Calu3 (cell line): ENCODE measurements around the gene SLC6A2. TPM values are rescaled to one million over a fixed set of nuclear protein-coding genes. Genes with fewer than 3 reads are reported as not detected.
"Not testable (repeated sequence)": the region's sequence is repeated elsewhere in the genome, so short reads cannot be mapped to it uniquely, and the experiment has no call there.

Experiments
- BruUV-seq: library from RNA; stranded (reverse); fragments of 400-500 nt; replicated peaks from 2 replicates; lab custom pipeline; 2021; lab: Mats Ljungman, UMichigan
- CTCF ChIA-PET: fragments of 300-600 bp; sonication (Branson Sonifier 250); formaldehyde crosslinking; loops from one replicate; lab custom pipeline; 2022; ENCODE audit warnings: antibody characterized with exemption; lab: Charles Lee
- DNase-seq: peaks from one replicate; pipeline ENCODE4 v3.0.0; 2022
- H3K27ac Mint-ChIP-seq: one replicate; pipeline ENCODE4 v1.8.0; 2022; ENCODE audit warnings: mixed read lengths; ENCODE audit not compliant: unreplicated experiment
- H3K27me3 Mint-ChIP-seq: one replicate; pipeline ENCODE4 v1.8.0; 2022; ENCODE audit warnings: mixed read lengths; ENCODE audit not compliant: unreplicated experiment
- H3K36me3 Mint-ChIP-seq: one replicate; pipeline ENCODE4 v1.8.0; 2022; ENCODE audit warnings: mild to moderate bottlenecking, moderate library complexity, mixed read lengths; ENCODE audit not compliant: insufficient read depth, unreplicated experiment
- H3K4me1 Mint-ChIP-seq: one replicate; pipeline ENCODE4 v1.8.0; 2022; ENCODE audit warnings: mild to moderate bottlenecking, low read depth, mixed read lengths; ENCODE audit not compliant: unreplicated experiment
- H3K4me3 Mint-ChIP-seq: one replicate; pipeline ENCODE4 v1.8.0; 2022; ENCODE audit warnings: mild to moderate bottlenecking, low read depth, moderate library complexity, mixed read lengths; ENCODE audit not compliant: unreplicated experiment
- H3K9me3 Mint-ChIP-seq: one replicate; pipeline ENCODE4 v1.8.0; 2022; ENCODE audit warnings: low read depth, mixed read lengths; ENCODE audit not compliant: unreplicated experiment
- intact Hi-C: fragments of 100-400 bp; cut with micrococcal nuclease; formaldehyde crosslinking; loops from one replicate; pipeline ENCODE4 v1.10.0; 2022; ENCODE audit not compliant: unreplicated experiment
- total RNA-seq: library from RNA; stranded (reverse); gene quantifications from 2 replicates; pipeline ENCODE4 v1.2.3, GENCODE V29; 2022
- TF ChIP-seq, protein P1 (sequence below): fragments of 200-600 bp; IDR thresholded peaks from one replicate; pipeline ENCODE4 v1.8.0; 2022; ENCODE audit warnings: antibody characterized with exemption; ENCODE audit not compliant: unreplicated experiment

The SLC6A2 gene
- total RNA-seq, 1 experiment from 2014 or later = not detected

DNA sequence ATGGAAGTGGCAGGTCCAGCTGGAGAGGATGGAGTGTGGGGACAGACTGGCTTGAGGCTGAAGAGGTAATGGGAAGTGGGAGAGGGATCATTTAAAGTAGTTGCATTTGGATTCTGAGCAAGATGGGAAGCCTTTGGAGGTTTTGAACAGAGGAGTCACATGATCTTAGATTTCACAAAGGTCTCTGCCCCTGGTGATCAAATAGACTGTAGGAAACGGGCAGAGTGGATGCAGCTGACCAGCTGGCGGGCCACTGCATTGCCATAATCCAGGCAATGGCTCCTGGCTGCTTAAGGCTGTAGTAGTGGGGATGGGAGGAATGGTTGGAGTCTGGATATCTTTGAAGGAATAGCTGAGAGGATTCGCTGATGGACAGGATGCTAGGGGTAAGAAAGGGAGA lies 81.5 kb downstream of the SLC6A2 start:
- no peak for DNase-seq
- H3K4me3 Mint-ChIP-seq = no peak overlapping the region
- H3K36me3 Mint-ChIP-seq = no peaks in the 10 kb centered on the region
- intact Hi-C loops = no loop called here
- TF ChIP-seq, protein P1, sequence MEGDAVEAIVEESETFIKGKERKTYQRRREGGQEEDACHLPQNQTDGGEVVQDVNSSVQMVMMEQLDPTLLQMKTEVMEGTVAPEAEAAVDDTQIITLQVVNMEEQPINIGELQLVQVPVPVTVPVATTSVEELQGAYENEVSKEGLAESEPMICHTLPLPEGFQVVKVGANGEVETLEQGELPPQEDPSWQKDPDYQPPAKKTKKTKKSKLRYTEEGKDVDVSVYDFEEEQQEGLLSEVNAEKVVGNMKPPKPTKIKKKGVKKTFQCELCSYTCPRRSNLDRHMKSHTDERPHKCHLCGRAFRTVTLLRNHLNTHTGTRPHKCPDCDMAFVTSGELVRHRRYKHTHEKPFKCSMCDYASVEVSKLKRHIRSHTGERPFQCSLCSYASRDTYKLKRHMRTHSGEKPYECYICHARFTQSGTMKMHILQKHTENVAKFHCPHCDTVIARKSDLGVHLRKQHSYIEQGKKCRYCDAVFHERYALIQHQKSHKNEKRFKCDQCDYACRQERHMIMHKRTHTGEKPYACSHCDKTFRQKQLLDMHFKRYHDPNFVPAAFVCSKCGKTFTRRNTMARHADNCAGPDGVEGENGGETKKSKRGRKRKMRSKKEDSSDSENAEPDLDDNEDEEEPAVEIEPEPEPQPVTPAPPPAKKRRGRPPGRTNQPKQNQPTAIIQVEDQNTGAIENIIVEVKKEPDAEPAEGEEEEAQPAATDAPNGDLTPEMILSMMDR = no peak
- H3K27me3 Mint-ChIP-seq = peaks cover 79% of the 10 kb centered on the region
- no TSS peak for BruUV-seq
- no peaks in the 10 kb centered on the region for H3K9me3 Mint-ChIP-seq
- H3K27ac Mint-ChIP-seq = no peak overlapping the region
- no peaks in the 10 kb centered on the region for H3K4me1 Mint-ChIP-seq
- CTCF ChIA-PET = no interaction called here

DNA sequence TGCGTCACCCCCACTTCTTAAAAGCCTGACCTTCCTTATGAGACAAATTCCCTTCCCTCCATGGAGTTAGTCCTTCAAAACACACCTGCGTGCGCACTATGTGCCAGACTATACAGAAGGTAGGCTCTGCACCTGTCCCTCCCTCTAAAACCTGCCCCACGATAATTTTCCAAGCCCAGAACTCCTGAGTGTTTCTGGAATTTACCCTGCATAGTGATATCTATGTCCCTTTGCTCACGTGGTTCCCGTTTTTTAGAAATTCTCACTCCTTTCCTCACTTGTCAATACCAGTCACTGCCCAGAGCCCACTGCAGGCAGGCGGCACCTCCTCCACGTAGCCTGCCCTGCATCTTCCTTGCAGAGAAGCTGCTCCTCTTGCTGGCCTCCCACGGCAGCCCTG lies 82.2 kb downstream of the SLC6A2 start:
- no peaks in the 10 kb centered on the region for H3K36me3 Mint-ChIP-seq
- DNase-seq = no peak
- TF ChIP-seq, protein P1 = no peak
- no peak overlapping the region for H3K4me3 Mint-ChIP-seq
- intact Hi-C loops = no loop called here
- BruUV-seq = no TSS peak
- H3K9me3 Mint-ChIP-seq = no peaks in the 10 kb centered on the region
- no peak overlapping the region for H3K27ac Mint-ChIP-seq
- peaks cover 86% of the 10 kb centered on the region for H3K27me3 Mint-ChIP-seq
- CTCF ChIA-PET = no interaction called here
- H3K4me1 Mint-ChIP-seq = no peaks in the 10 kb centered on the region

- CTCF ChIA-PET = no interaction called here
- Mint-ChIP-seq H3K27me3 (peaks cover 66% of the 10 kb centered on the region), H3K4me3 (no peak overlapping the region), H3K4me1 (no peaks in the 10 kb centered on the region), H3K9me3 (peaks cover 3% of the 10 kb centered on the region), H3K36me3 (no peaks in the 10 kb centered on the region), H3K27ac (no peak overlapping the region)
- TF ChIP-seq, protein P1 = no peak
- DNase-seq = no peak
- no TSS peak for BruUV-seq
- intact Hi-C loops = no loop called here
Observed at GRCh38 chr16:55746081-55746480, 90.3 kb downstream of the SLC6A2 start.

GRCh38 chr16:55747785-55748184 lies 92.0 kb downstream of the SLC6A2 start:
- Mint-ChIP-seq H3K36me3 (peaks cover 4% of the 10 kb centered on the region), H3K27ac (no peak overlapping the region), H3K27me3 (peaks cover 49% of the 10 kb centered on the region), H3K9me3 (peaks cover 7% of the 10 kb centered on the region), H3K4me1 (peaks cover 4% of the 10 kb centered on the region), H3K4me3 (no peak overlapping the region)
- TF ChIP-seq, protein P1 = no peak
- DNase-seq = no peak
- intact Hi-C loops = no loop called here
- CTCF ChIA-PET = no interaction called here
- no TSS peak for BruUV-seq

GRCh38 chr16:55752465-55753144 lies 96.8 kb downstream of the SLC6A2 start:
- DNase-seq, H3K27me3 Mint-ChIP-seq, intact Hi-C loops, BruUV-seq: not testable (repeated sequence)
- peak overlapping the region; percentile 13 for H3K4me3 Mint-ChIP-seq
- H3K4me1 Mint-ChIP-seq = peaks cover 11% of the 10 kb centered on the region
- CTCF ChIA-PET = interaction anchor here (0.5 kb wide), 1 partner anchor 529 kb away, joined by 6 read pairs; no protein-coding TSS in a partner anchor
- peaks cover 13% of the 10 kb centered on the region for H3K36me3 Mint-ChIP-seq
- peak overlapping the region; percentile 95 for H3K27ac Mint-ChIP-seq
- H3K9me3 Mint-ChIP-seq = peaks cover 15% of the 10 kb centered on the region

DNA sequence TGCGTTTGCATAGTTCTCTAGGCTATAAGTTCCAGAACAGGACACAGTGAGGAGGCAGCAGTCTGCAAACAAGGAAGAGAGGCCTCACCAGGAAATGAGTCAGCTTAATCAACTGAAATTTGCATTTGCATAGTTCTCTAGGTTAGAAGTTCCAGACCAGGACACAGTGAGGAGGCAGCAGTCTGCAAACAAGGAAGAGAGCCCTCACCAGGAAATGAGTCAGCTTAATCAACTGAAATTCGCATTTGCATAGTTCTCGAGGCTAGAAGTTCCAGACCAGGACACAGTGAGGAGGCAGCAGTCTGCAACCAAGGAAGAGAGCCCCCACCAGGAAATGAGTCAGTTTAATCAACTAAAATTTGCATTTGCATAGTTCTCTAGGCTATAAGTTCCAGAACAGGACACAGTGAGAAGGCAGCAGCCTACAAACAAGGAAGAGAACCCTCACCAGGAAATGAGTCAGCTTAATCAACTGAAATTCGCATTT lies 97.4 kb downstream of the SLC6A2 start:
- Mint-ChIP-seq H3K36me3 (peaks cover 13% of the 10 kb centered on the region), H3K4me1 (peaks cover 11% of the 10 kb centered on the region), H3K27ac (peak overlapping the region; percentile 95), H3K9me3 (peaks cover 18% of the 10 kb centered on the region), H3K4me3 (peak overlapping the region; percentile 13)
- CTCF ChIA-PET = interaction anchor here (0.5 kb wide), 1 partner anchor 528 kb away, joined by 6 read pairs; no protein-coding TSS in a partner anchor
- intact Hi-C loops, H3K27me3 Mint-ChIP-seq, DNase-seq, BruUV-seq: not testable (repeated sequence)
